IMR-90 (cell line): ENCODE results near the gene GAREM2.

ENCODE experiments used
- POLR2A ChIP-seq: IDR thresholded peaks from 2 replicates; pipeline ENCODE4 v1.6.1; 2012; ENCODE audit warnings: mild to moderate bottlenecking, low read depth, low read length
- TF ChIP-seq, protein P1 (sequence below): conservative IDR thresholded peaks from 2 replicates; pipeline ENCODE4 v1.5.1; 2012; ENCODE audit warnings: mild to moderate bottlenecking, low read depth, low read length, improper control_type of control experiment

DNA sequence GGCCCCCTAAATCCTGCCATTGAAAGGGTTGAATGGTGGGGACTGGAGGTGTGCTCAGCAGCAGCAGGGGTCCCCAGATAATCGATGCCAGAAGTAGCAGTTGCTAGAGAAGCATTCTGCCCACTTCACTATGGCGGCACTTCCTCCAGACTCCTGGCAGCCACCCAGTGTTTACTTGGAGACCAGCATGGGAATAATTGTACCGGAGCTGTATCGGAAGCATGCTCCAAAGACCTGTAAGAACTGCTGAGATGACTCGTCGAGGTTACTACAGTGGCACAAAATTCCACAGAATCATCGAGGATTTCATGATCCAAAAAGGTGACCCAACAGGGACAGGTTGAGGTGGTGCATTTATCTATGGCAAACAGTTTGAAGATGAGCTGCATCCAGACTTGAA is 11.0 kb upstream of the GAREM2 start:
- TF ChIP-seq, protein P1, sequence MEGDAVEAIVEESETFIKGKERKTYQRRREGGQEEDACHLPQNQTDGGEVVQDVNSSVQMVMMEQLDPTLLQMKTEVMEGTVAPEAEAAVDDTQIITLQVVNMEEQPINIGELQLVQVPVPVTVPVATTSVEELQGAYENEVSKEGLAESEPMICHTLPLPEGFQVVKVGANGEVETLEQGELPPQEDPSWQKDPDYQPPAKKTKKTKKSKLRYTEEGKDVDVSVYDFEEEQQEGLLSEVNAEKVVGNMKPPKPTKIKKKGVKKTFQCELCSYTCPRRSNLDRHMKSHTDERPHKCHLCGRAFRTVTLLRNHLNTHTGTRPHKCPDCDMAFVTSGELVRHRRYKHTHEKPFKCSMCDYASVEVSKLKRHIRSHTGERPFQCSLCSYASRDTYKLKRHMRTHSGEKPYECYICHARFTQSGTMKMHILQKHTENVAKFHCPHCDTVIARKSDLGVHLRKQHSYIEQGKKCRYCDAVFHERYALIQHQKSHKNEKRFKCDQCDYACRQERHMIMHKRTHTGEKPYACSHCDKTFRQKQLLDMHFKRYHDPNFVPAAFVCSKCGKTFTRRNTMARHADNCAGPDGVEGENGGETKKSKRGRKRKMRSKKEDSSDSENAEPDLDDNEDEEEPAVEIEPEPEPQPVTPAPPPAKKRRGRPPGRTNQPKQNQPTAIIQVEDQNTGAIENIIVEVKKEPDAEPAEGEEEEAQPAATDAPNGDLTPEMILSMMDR: no peak
- TF ChIP-seq POLR2A: no peak
